ENCODE results near the gene DDX11.
"Not testable (repeated sequence)": the region's sequence is repeated elsewhere in the genome, so short reads cannot be mapped to it uniquely, and the experiment has no call there.

Gene DDX11

DNA sequence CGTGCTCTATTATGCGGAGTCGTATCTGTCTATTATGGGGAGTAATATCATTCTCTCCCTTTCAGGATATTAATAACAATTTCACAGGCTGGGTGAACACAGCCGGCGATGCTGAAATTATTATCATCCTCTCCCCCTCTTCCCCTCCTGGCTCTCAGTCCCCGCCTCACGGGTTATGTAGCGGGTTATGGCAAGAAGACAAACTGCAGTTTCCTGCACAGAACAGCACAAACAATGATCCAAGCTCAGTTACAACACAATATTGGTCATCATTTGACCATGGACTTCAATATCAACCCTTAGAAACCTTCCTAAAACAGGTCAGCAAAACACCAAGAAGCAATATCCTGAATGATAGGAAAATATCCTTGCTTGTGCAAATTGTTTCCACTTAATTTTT is 50.5 kb downstream of the DDX11 start:
- not testable (repeated sequence) for DNase-seq (ENCODE audit: low spot score)

GRCh38 chr12:31125171-31125570 is 51.5 kb downstream of the DDX11 start:
- not testable (repeated sequence) for DNase-seq (ENCODE audit: low spot score)

- not testable (repeated sequence) for DNase-seq (ENCODE audit: low spot score)
Observed at GRCh38 chr12:31127209-31127848, 53.7 kb downstream of the DDX11 start.

DNA sequence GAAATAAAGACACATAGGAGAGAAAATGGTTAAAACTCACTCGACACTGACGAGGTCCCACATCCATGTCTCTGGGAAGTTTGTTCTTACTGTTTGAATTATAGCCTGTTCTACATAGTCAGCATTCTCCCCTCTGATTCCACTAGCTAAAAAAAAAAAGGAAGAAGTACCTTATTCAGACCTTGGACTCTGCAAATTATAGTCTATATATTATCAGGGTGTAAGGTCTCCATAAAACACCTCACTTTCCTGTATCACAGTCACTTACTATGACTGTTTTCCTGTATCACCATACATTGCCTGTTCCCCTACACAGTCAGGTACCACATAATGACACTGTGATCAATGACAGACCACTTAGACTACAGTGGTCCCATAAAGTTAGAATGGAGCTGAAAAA is 62.9 kb downstream of the DDX11 start:
- not testable (repeated sequence) for DNase-seq (ENCODE audit: low spot score)

GRCh38 chr12:31144768-31145167 is 71.1 kb downstream of the DDX11 start:
- not testable (repeated sequence) for DNase-seq (ENCODE audit: low spot score)

- not testable (repeated sequence) for DNase-seq (ENCODE audit: low spot score)
Observed at GRCh38 chr12:31145296-31145695, 71.6 kb downstream of the DDX11 start.

DNA sequence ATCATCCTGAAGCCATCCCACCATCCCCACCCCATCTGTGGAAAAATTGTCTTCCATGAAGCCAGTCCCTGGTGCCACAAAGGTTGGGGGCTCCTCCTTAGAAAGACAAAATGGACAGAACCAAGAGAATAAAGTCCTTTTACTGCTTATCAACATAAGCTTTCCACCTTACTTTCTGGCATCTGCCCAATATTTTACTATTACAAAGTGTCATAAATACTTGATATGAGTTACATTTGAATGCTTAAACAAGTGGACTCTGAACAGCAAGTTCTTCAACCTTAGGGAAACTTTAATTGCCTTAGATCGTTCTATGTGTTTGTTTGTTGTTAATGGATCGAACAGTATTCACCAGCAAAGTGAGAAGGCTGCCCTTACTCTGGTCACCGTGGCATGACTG is 73.8 kb downstream of the DDX11 start:
- not testable (repeated sequence) for DNase-seq (ENCODE audit: low spot score)

DNA sequence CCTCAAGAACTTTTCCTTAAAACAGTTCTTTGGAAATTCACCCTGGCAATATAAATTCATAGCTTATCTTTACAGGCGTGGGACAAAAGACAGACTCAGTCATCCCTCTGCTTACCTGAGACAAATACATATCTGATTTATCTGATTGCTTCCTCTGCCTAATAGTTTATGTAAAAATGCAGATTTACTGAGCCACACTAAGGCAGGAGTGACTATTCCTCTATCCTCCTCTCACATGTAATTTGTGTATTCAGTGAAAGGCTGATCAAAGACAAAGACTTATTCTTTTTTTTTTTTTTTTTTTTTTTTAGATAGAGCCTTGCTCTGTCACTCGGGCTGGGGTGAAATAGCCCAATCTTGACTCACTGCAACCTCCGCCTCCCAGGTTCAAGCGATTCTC is 77.1 kb downstream of the DDX11 start:
- not testable (repeated sequence) for DNase-seq (ENCODE audit: low spot score)
